AG04450 (cell line): ENCODE measurements around the gene ARL15. TPM values are rescaled to one million over a fixed set of nuclear protein-coding genes. Genes with fewer than 3 reads are reported as not detected.

Experiments used
- CTCF ChIA-PET: fragments of 300-600, 350-600 bp; formaldehyde crosslinking; extraction: SDS; loops from one replicate; lab custom pipeline; 2022; ENCODE audit warnings: antibody characterized with exemption, inconsistent platforms; lab: Charles Lee
- POLR2A ChIA-PET: fragments of 350-600 bp; formaldehyde crosslinking; extraction: SDS; loops from one replicate; lab custom pipeline; 2021; ENCODE audit warnings: antibody characterized with exemption, inconsistent platforms; lab: Yijun Ruan, JAX
- DNase-seq: peaks from one replicate; pipeline ENCODE4 v3.0.0-alpha.2; 2011; ENCODE audit warnings: low read depth, low spot score
- H3K27ac ChIP-seq: one replicate; pipeline ENCODE4 v1.5.1; 2012; ENCODE audit warnings: low read depth, low read length, control low read depth
- H3K27me3 ChIP-seq: one replicate; pipeline ENCODE4 v1.6.0; 2012; ENCODE audit warnings: low read length; ENCODE audit not compliant: control insufficient read depth, insufficient read depth
- H3K4me3 ChIP-seq: 2 replicates; pipeline ENCODE4 v1.5.1; 2011; ENCODE audit warnings: mild to moderate bottlenecking, low read depth, low read length, control low read depth
- H3K9me3 ChIP-seq: 2 replicates; pipeline ENCODE4 v1.5.1; 2012; ENCODE audit warnings: low read length; ENCODE audit not compliant: control insufficient read depth, insufficient read depth
- polyA plus RNA-seq: library from polyadenylated mRNA; depleted of rRNA; stranded (reverse); fragments of >200 nt; gene quantifications from 2 replicates; pipeline ENCODE4 v1.2.3, GENCODE V29; 2011
- TF ChIP-seq, protein P1 (sequence below): IDR thresholded peaks from 2 replicates; pipeline ENCODE4 v1.5.1; 2011; ENCODE audit warnings: low read depth, low read length, control low read depth, inconsistent platforms

Gene ARL15
- polyA plus RNA-seq, 1 experiment: 16.0 TPM

DNA sequence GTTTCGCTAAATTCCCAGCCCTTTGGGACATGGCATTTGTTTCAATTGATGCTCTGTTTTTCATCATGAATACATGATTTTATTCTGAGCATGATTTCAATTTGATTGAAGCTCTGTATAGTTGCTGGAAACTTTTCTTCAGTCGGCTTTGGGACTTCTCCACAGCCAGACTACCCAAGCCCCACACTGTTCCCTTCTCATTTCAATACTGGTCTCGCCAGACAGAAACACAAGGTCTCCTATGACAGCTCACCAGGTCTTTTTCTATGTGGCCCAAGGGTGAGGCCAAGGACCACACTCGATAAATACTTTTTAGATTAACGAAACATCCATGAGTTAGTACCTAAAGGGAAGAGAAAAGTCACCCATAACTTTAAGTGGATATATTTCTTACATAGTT is 132.2 kb downstream of the ARL15 start:
- TF ChIP-seq, protein P1, sequence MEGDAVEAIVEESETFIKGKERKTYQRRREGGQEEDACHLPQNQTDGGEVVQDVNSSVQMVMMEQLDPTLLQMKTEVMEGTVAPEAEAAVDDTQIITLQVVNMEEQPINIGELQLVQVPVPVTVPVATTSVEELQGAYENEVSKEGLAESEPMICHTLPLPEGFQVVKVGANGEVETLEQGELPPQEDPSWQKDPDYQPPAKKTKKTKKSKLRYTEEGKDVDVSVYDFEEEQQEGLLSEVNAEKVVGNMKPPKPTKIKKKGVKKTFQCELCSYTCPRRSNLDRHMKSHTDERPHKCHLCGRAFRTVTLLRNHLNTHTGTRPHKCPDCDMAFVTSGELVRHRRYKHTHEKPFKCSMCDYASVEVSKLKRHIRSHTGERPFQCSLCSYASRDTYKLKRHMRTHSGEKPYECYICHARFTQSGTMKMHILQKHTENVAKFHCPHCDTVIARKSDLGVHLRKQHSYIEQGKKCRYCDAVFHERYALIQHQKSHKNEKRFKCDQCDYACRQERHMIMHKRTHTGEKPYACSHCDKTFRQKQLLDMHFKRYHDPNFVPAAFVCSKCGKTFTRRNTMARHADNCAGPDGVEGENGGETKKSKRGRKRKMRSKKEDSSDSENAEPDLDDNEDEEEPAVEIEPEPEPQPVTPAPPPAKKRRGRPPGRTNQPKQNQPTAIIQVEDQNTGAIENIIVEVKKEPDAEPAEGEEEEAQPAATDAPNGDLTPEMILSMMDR: no peak
- ChIA-PET POLR2A (no interaction called here), CTCF (no interaction called here)
- no peak for DNase-seq
- Histone ChIP-seq H3K27ac (no peak overlapping the region), H3K27me3 (no peaks in the 10 kb centered on the region), H3K9me3 (no peaks in the 10 kb centered on the region), H3K4me3 (no peak overlapping the region)

GRCh38 chr5:54177058-54177457 is 133.3 kb downstream of the ARL15 start:
- H3K27me3 ChIP-seq: no peaks in the 10 kb centered on the region
- TF ChIP-seq, protein P1: no peak
- no peak overlapping the region for H3K27ac ChIP-seq
- H3K4me3 ChIP-seq: no peak overlapping the region
- no peaks in the 10 kb centered on the region for H3K9me3 ChIP-seq
- ChIA-PET POLR2A (no interaction called here), CTCF (no interaction called here)
- DNase-seq: no peak

DNA sequence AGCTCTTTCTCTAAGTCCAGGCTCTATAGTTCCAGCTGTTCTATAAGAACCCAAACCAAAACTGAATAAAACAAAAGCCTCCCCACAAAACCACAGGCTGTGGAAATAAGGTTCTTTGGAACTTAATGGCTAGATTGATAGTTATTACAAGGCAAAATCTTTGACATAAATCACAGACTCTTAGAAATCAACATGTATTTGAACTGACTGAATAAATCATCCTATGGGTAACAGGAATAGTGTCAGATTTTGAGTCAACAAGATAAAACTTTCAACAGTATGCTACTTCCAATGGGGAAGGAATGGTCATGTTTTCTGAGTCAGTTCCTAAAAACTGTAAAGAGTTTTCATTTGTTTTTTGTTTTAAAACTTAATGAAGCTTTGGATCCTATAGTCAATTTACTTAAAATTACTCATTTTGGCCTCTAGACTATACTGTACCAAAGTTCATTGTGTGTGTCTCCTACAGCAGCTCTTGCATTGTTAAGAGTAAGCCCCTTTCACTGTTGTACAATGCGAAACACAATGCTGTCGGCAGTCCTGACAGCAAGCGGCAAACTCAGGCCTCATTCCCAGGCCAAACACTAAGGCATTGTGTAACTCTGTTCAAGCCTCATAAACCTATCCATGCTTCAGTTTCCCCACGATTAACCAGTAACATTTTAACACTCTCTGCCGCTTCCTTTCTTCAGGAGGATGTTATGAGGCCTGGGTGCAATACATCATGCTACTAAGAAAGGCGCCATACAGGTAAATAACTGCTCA is 134.1 kb downstream of the ARL15 start:
- Histone ChIP-seq H3K4me3 (no peak overlapping the region), H3K27ac (no peak overlapping the region), H3K9me3 (no peaks in the 10 kb centered on the region), H3K27me3 (no peaks in the 10 kb centered on the region)
- ChIA-PET CTCF (no interaction called here), POLR2A (no interaction called here)
- DNase-seq: no peak
- TF ChIP-seq, protein P1: no peak

DNA sequence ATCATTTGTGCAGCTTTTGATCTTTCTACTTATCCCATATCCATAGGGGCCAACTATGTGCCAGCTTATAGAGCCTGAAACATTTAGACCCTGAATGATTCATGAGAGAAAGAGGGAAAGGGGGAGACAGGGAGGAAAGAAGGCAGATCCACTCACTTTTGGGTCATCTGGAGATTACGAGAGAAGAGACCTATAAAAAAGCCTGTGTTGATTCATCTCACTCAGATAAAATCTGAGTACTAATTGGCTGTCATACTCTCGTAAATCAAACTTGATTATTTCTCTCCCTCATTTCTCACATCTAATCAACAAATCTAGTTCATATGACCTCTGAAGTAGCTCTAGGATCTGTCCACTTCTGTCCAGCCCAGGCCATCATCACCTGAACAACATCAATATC is 137.1 kb downstream of the ARL15 start:
- no peak for DNase-seq
- no peaks in the 10 kb centered on the region for H3K27me3 ChIP-seq
- no peak overlapping the region for H3K27ac ChIP-seq
- ChIA-PET CTCF (interaction anchor here (0.7 kb wide), 1 partner anchor 55 kb away, joined by 3 read pairs; no protein-coding TSS in a partner anchor), POLR2A (no interaction called here)
- no peaks in the 10 kb centered on the region for H3K9me3 ChIP-seq
- TF ChIP-seq, protein P1: no peak
- H3K4me3 ChIP-seq: no peak overlapping the region

DNA sequence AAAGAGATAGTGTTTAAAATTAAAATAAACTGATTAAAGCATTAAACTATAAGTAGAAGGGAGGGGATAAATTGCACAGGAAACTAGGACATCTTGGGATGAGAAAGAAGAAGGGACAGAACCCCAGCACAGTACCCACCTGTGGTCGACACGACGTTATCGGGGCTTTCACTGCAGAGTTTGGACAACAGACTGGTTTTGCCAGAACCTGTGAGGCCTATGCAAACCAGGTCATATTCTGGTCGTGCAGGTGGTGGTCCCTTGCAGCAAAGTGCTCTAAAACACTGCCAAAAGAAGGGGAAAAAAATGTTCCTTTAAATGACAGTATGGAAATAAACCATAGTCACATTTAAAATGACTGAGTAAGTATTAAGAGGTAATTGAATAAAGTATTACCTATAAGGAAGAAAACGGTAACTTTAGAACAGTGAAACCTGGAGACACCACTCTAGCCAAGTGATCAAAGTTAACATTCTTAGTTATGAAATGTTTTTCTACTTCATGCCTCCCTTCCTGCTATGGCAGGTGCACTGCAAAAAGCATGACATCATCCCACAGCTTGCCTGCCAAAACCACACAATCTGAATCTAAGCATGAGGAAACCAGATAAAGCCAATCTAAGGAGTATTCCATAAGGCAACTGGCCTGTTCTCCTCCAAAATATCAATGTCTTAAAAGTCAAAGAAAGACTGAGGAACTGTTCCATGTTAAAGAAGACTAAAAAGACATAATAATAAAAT is 138.6 kb downstream of the ARL15 start:
- POLR2A ChIA-PET: no interaction called here
- peak; percentile 32 for DNase-seq
- no peak overlapping the region for H3K27ac ChIP-seq
- H3K9me3 ChIP-seq: no peaks in the 10 kb centered on the region
- no peak overlapping the region for H3K4me3 ChIP-seq
- CTCF ChIA-PET: no interaction called here
- no peaks in the 10 kb centered on the region for H3K27me3 ChIP-seq
- TF ChIP-seq, protein P1: no peak
